Stimulated activated CD4-positive, alpha-beta T cell treated with anti-CD3 and anti-CD28 coated beads, Interleukin-1b, Interleukin-23, amount 100 ng/mL, for 48 hours (primary cell): ENCODE measurements around the gene PITPNC1.

Source experiments
- DNase-seq: peaks from one replicate; pipeline ENCODE4 v3.0.0-alpha.2; 2020

The PITPNC1 gene

DNA sequence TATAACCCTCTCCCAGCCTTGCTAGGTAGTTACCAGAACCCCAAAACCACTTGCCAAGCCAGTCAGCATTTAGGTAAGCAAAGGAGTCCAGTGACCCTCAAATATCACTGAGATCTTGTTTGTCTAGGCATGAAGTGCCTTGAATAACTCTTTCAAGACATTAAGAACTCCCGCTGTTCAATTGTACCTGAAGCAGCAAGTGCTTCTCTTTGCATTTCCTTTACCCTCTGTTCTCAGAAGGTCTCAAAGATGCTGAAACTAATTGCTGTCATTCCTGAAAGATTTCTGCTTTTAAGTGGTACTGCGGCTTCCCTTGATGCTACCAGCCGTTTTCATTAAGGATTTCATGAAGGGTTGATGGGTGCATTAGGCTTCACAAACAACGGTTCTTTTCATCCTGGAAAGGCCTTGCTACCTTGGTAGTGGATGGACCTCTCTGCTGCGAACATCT lies 142.7 kb downstream of the PITPNC1 start:
- DNase-seq = no peak

DNA sequence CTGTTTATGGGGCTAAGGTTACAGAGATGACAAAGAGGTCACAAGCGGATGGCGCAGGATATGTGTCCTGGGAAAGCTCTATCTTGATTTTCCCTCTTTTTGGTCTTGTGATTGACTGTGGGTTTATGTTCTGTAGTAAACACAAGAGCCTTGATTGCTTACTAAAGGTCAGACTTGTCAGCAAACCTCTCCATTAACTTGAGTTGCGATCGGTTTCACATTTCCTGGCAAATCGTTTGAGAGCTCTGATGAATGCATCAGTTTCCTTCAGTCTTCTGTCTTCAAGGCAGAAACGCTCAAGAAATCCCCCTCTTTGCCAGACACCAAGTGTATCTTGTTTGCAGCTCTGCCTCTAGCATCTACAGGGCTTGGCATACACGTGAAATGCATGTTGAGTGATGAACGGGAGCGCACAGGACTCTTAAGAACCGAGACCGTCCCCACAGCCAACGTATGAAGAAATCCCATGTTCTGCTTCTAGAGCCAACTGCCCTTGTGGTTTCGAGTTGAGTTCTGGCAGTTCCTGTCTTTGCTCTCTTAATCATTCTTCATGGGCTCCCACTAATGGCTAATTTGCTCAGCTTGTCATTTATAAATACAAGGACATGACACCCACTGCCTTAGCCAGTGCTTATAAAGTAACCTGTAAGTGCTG lies 143.3 kb downstream of the PITPNC1 start:
- DNase-seq = no peak

DNA sequence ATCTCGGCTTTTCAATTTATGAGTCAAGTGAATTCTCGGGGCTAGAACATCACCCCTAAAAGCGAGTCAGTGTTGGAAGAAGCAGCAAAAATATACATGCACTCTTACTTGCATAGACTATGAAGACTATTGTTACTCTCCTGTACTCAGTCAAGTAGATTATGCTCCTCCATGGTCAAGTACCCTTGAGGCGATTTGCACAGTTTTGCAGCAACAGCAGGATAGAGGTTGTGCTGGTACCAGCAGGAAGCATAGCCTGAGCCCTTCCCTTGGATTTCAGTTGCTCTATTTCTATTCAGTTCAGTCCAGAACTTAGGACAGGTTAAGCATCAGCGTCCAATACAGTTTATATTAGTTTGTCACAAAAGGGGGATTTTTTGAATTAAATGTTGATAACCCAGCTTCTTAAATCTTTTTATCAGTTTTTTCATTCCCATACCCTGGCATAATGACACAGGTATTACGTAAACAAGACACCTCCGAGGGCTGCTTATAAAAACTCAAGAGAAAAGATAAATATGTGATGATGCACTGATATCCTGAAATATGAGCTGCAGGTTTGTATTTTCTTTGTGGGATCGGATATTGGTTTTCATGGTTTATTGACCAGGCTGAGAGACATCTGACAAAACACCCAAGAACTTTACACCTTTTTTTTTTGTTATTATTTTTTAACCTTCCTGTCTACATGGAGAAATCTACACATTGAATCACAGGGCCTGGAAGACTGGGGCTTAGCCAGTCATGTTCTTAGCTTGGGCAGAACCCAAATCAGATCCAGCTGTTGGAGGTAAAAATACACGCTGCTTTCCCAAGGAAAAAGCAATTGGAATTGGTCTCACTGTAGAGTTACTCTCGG lies 144.1 kb downstream of the PITPNC1 start:
- no peak for DNase-seq

DNA sequence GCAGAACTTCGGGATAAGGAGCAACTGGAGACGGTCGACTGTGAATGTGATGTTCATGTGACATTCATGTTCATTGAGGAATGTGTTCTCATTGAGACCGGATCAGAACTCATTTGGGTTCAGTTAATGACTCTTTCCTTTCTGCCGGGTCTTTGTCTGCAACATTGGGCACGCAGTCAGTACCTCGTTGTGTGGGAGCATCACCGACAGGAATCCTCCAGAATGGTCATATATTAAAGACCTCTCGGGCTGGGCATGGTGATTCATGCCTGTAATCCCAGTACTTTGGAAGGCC lies 144.6 kb downstream of the PITPNC1 start:
- no peak for DNase-seq

DNA sequence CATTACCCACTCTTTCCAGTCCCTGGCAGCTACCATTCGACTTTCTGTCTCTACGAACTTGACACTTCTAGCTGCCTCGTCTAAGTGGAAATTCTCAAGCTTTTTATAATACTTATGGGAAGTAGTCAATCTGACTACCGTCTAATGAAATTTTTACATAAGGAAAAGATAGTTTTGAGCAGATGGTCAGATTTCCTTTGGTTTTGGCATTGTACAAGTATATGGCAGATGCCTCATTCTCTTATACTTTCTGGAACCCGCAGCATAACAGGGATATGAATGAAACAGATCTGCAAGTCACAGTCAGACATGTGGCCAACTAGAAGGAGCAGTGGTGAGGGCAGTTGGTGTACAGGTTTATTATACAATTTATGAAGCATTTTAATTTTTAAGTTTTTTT lies 146.0 kb downstream of the PITPNC1 start:
- DNase-seq = no peak

DNA sequence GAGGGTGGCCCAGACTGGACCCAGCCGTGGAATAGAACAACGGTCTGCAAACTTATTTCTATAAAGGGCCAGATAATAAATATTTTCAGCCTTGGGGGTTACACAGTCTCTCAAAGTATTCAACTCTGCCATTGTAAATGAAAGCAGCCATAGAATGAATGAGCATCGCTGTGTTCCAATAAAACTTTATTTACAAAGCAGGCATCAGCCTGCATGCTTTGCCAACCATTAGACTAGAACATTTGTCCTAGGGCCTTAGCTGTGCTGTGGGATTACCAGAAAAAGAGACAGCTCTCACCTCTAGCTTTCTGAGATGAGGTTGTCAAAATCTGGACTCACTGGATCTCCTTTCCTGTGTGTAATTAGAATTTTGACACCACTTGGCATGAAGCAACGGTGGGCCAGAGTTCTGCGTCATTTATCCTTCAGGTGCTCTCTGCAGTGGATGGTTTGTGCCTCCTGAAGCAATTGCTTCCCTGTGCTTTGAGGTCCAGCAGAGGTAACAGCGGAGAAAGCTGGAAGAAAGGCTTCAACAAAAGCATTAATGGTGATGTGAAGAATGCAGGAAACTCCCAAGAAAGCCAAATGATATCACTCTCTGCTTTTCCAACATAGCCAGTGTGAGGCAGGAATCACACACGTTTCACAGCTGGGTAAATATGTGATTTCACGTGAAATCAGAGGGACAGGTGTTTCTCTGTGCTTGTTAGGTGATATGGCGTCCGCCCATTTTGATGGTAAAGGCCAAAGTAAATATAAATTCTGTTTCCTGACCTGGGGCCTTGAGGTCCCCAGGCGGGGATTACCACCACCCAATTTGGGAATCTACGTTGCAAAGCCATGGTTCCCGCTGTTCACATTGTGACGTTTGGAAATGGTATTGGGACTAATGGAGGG lies 148.4 kb downstream of the PITPNC1 start:
- DNase-seq = no peak

DNA sequence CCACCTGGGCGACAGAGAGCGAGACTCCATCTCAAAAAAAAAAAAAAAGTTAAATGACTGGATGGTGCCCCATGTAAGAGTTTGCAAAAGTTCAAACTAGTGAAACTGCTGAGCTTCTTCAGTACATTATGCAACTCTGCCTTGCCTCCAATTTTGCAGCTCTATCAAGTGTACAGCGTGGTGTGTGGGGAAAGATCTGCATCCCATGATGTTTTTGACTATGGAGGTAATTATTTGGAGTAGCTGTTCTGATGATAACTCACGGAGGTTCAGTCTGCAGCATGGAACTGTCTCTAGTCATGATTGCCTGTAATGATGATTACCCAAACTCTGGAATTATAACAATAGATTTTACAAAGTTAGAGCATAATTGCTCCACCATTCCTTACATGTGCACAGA lies 149.6 kb downstream of the PITPNC1 start:
- no peak for DNase-seq

DNA sequence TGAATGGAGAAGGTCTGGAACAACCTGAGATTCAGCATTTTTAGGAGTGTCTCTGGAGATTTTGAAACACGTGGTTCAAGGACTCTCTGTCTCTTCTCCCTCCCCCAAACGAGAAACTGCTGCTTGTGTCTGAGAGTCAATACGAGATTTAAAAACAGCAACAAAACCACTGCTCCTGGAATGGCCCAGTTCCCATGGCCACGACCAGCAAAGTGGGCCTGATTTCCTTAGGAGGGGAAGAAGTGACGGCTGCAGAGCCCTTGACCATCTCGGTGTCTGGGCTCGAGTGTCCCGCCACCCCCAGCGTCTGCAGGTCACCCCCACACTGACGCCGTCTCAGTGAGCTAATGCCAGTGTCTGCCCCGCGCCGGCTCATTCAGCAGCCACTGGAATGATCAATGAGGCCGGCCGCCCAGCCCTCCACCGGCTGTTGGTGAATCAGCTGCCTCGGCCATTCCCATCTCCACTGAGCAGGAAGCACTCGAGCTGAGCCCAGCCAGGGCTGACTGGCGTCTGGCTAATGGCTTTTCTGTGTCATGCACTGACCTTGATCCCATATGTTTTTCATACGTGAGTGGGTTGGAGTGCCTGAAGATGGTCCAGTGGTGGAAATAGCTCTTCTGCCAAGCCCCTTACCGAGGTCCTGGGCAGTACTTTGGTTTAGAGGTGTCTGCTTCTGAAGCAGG lies 151.8 kb downstream of the PITPNC1 start:
- no peak for DNase-seq

DNA sequence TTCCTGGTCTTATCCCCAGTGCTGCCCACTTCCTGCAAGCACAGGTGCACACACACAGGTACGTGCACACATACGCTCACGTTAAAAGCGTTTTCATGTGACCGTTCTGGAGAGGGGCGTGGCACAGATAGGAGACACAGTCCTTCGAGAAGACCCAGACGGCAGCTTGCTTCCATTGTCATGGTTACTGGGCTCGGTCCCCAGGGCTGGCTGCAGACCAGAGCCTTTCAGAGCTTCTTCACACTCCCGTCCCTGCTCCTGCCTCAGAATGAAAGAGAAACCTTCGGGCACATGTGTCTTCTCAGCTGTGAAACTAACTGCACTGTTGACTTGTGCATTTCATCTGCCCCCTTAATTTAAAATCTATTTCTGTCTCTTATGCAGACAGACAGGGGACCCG lies 154.2 kb downstream of the PITPNC1 start:
- no peak for DNase-seq

DNA sequence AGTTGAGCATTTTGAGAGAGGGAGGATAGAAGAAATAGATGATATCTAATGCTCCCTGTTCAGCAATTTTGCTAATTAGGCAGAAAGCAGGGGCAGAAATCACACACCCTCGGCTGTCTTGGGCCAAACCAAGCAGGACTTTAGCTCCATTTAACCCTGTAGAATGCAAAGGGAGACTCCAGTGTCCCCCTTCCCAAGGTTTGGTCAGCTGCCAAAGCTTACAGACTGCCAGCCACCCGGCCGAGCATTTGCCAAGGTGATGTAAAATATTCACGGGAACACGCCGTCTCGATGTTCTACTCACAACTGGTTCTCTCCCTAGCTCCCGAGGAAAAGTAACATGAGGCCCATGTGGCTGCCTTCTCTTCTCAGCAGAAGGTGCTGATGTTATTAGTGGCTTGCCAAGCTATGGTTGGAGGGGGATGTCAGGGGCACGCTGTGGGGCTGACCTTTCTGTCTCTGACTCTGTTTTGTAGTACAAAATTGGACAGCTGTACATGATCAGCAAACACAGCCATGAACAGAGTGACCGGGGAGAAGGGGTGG lies 155.3 kb downstream of the PITPNC1 start:
- no peak for DNase-seq

DNA sequence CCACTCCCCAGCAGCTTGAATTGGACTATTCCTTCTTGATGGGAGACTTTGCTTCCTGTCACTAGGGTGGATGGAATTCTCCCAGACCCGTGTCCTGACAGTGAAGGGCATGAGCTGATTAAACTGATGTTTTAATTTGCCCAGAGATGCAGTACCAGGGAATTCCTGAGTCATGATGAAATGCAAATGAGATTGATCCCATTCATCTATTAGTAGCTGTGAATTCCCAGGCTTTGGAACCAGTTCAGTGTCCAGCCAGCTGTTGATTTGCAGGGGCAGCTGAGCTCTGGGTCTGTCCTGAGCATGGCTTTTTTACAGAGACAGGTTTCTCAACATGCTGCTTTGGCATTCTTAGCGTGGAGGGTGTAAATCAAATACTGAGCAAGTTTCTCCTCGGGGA lies 157.9 kb downstream of the PITPNC1 start:
- no peak for DNase-seq

DNA sequence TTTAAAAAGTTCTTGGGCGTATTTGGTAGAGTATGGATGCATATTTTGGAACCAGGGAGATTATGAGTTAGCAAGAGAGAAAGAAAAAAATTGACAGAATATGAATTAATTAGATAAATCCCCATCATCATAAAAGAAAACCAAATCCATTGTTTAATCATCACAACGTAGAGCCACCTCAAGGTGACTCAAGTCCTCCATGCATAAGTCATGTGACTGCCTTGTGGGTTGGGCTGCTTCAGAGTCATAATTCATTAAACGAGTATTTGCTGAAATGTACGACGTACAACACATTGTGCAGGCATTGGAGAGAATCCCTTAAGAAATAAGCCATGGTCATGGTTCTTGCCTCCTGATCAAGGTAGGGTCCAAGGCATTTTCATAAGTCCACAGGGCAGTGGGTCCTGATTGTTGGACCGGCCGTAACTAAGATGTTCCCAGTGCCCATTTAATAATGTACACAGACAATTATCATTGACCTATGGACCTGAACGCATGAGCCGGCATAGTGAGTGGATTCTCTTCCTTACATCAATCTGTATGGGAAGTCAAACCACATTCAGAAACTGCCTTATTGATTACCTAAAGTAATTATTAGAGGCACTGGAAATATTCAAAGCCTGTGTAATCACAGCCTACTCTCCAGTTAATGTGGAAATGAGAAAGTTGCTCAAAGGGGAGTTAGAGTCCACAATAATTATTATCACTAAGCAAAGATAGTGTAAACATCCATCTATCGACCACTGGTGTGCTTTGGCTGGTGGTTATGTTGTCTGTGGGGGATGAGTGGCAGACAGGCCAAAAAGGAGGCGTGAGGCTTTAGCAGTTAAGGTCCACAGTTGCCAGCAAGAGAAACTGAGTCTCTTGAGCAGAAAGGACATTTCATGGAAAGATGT lies 165.4 kb downstream of the PITPNC1 start:
- peak; percentile 14 for DNase-seq

DNA sequence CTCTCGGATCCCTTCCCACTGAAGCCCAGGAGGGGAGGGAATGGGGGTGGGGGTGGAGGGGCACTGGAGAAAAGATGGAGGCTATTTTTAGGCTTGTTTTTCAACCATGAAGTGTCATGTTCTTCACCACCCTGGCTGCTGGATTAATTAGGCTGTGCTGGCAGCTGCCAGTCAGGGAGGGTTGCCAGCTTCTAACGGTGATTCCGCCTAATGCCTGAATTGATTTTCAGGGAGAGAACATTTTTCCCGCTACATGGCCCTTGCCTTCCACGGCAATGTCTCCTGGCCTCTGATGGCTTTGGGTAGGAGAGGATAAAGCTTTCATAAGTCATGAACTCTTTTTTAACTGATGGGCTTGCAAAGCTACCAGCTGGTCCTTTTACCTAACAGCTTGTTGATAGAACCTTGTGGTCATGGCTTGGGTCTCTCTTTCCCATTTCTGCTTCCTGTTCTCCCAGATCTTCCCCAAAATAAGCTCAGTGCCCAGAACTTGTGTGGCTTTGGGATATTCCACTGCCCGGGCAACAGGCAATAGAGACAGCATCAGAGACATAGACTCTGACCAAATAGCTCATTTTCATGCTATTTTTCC lies 167.4 kb downstream of the PITPNC1 start:
- no peak for DNase-seq

DNA sequence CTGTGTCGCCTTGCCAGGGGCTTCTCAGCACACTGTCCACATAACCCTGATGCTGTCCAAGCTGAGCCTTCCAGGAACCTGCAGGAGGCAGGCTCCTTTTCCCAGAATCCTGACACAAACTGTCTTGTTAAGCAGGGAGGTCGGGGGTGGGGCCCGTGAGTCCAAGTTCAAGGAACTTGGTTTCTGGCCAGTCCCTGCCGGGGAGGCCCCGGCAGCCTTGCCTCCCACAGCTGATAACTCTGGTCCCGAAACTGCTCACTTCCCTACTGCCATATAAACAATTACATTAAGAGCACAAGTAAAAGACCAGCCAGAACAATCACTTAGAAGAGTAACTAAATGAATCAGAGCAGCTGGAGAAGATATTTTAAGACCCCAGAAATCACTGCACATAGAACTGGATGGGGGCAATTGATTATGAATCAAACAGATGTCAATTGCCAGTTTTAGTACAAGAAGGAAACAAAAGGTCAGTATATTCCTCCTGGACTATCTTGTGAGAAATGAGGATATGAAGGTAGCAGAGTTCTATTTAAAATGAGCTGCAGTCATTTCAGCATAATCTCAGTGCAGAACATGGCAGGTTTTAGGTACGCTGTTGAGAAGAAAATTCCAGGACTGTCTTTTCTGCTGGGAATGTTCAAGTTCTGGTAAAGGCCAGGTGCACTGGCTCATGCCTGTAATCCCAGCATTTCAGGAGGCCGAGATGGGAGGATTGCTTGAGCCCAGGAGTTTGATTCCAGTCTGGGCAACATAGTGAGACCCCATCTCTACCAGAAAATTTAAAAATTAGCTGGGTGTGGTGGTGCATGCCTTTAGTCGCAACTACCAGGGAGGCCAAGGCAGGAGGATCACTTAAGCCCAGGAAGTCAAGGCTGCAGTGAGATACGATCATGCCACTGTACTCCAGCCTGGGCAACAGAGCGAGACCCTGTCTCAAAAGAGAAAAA lies 169.8 kb downstream of the PITPNC1 start:
- DNase-seq = no peak

DNA sequence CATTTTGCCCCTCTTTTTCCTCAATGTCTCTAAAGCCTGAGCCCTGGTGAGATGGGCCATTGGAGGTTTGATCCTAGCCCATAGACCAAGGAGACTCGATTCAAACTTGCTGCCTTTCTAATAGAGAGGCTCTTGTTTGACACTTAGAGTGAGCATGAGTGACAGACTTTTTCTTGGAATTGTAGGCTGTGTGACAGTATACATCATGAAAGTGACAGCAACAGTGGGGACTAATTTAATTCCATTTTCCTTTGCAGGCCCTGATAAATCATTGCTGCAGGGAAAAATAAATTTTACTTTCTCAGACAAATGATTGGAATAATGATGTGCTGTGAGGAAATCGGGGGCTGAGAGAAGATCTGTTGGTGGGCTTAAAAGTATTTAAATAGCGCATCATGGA lies 171.6 kb downstream of the PITPNC1 start:
- DNase-seq = no peak

DNA sequence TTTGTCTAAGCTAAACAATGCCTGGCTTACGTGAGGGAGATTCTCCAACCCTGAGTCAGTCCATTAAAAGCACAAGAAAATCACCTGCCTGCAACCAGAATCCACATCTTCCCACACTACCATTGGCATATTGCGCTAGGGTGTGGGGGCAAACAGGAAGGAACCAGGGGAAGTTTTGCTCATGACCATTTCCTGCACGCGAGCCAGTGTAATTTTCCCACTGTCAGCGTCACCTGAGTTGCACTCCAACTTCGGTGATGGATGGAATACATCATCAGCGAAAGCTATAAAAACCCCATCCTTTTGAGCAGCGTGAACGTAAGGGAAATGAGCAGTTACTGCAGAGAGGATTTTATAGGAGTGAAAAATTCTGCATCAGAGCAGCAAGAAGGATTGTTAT lies 172.7 kb downstream of the PITPNC1 start:
- DNase-seq = no peak

DNA sequence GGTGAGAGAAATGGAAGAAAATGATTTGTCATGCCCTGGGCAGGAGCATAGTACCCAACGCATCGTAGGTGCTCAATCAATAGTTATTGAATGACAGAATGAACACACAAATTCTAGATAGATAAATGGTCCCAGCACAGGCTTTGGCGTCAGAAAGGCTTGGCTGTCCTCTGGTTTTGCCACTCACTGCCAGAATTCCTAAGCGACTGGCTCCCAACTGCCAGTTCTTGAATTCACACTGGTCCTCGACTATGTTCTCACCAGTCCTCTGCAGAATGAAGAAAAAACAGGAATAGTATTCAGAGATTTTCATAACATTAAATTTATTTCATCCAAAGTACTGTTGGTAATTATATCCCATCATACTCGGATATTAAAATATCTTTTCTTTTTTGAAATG lies 177.6 kb downstream of the PITPNC1 start:
- no peak for DNase-seq

DNA sequence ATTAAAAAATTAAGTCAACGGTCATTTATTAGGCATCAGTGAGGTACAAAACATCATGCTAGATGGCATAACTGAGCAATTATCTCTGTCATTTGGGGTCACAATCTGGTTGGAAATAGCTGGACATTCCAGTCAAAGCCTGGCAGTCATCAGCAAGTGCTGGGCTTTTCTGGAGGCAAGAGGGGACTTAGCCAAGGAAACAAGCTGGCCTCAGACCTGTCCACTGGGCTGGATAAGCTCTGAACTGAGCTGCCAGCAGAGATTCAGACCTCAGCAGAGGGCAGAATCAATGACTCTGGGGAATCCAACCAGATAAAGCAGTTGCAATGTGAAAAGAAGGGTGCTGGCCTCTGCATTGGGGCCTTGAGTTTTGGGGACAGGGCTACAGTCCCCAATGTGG lies 178.8 kb downstream of the PITPNC1 start:
- no peak for DNase-seq

DNA sequence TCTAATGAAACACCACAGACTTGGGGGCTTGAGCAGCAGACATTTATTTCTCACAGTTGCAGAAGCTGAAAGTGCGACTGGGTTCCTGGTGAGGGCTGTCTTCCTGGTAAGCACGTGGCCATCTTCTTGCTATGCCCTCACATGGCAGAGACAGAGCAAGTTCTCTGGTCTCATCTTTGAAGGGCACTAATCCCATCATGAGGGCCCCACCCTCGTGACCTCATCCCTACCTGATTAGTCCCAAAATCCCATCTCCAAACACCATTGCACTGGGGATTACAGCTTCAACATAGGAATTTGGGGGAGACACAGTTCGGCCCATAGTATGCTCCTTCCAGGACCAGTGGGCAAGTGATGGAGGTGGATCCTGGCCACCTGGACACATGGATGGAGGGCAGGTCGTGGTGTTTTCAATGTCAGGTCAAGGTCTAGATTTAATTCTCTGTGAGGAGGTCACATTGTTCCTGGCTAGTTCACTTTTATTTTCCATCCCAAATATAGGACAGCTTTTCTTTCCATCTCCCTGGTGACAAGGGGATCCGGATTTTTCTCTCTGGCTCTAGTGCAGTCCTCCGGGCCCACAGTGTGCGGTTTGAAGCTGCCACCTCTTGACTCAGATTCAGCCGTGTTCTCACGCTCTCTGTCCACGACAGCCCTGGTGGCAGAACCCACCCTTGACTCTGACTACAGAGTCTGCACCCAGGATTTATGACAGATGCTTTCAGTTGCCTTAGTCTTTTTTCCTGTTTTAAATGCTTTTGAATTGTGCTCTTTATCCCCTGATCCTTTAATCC lies 180.2 kb downstream of the PITPNC1 start:
- no peak for DNase-seq
